ENCODE data around the gene UBASH3A. TPM values are rescaled to one million over a fixed set of nuclear protein-coding genes. Genes with fewer than 3 reads are reported as not detected.

Gene UBASH3A
- total RNA-seq, 1 donor from 2014 or later = 76.0 TPM

DNA sequence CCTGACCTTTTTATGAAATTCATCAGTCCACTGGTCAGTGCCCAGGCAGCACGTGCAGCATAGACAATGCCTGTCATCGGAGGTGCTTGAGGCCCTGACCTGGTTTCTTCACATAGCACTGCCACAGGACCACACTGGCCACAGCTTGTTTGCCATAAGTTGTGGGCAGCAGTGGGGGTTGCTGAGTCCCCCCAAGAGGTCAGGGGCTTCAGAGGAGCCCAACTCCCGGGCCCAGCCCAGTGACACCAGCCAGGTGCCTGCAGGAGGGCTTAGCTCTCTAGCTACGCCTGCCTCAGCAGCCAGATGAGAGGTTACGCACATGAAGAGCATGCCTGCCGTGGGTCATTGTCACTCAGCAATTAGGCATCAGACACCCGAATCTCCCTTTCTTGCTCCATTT is 41.6 kb downstream of the UBASH3A start:
- intact Hi-C loops (cut with micrococcal nuclease) = no loop called here

GRCh38 chr21:42446531-42446930 is 42.8 kb downstream of the UBASH3A start:
- intact Hi-C loops (cut with micrococcal nuclease) = no loop called here

GRCh38 chr21:42447182-42447581 is 43.5 kb downstream of the UBASH3A start:
- intact Hi-C loops (cut with micrococcal nuclease) = no loop called here

- intact Hi-C loops (cut with micrococcal nuclease) = no loop called here
Observed at GRCh38 chr21:42447732-42448131, 44.0 kb downstream of the UBASH3A start.

GRCh38 chr21:42448686-42449085 is 45.0 kb downstream of the UBASH3A start:
- intact Hi-C loops (cut with micrococcal nuclease) = no loop called here

GRCh38 chr21:42451941-42452340 is 48.2 kb downstream of the UBASH3A start:
- intact Hi-C loops (cut with micrococcal nuclease) = loop anchor here (2.0 kb wide), 2 partner anchors 37 to 71 kb away; no protein-coding TSS in a partner anchor

- intact Hi-C loops (cut with micrococcal nuclease) = no loop called here
Observed at GRCh38 chr21:42452401-42453223, 48.9 kb downstream of the UBASH3A start.

GRCh38 chr21:42453224-42453985 is 49.7 kb downstream of the UBASH3A start:
- intact Hi-C loops (cut with micrococcal nuclease) = no loop called here

DNA sequence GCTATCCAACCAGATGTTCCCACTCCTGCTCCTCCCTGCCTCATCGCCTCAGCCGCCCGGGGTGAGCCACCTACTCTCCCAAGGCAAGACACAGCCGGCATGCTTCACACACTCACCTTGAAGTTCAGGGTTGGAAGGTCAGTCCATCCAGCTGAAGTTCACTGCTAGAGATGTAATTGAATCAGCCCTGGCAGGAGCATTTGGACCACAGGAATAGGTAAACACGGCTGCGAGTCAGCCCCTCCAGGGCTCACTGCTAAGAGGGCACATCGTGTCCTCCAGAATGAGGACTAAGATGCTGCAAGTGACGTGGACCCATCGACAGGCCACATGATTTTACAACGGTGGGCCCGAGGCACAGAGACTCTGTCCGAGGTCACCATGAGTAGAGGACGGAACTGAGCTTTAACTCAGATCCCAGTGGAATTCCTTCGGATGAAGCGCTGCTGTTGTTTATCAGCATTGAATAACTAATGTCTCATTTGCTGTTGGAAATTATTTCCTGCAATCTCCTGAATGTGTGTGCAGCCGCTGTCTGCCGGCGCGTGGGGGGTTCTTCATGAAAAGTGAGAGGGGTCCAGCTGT is 50.4 kb downstream of the UBASH3A start:
- intact Hi-C loops (cut with micrococcal nuclease) = no loop called here

GRCh38 chr21:42454786-42455185 is 51.1 kb downstream of the UBASH3A start:
- intact Hi-C loops (cut with micrococcal nuclease) = no loop called here

GRCh38 chr21:42455196-42455595 is 51.5 kb downstream of the UBASH3A start:
- intact Hi-C loops (cut with micrococcal nuclease) = no loop called here

GRCh38 chr21:42455754-42456440 is 52.2 kb downstream of the UBASH3A start:
- intact Hi-C loops (cut with micrococcal nuclease) = no loop called here

- intact Hi-C loops (cut with micrococcal nuclease) = no loop called here
Observed at GRCh38 chr21:42456457-42456856, 52.8 kb downstream of the UBASH3A start.

DNA sequence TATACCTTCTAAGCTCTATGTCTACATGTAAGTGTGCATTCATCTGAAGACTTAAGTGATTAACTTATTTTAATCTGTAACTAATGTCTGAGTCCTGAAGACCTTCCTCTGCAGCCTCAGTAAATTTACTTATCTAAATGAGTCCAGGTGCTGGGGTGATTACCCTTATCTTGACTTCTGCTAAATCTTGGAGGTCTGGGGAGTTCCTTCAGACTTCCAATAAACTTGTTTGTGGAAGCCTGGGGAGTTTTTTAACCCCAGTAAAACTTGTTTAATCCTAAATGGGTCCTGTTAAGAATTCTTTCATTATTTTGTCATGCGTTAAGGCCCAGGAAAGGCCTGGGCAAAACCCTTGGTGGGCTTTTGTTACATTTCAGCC is 55.4 kb downstream of the UBASH3A start:
- intact Hi-C loops (cut with micrococcal nuclease) = no loop called here

DNA sequence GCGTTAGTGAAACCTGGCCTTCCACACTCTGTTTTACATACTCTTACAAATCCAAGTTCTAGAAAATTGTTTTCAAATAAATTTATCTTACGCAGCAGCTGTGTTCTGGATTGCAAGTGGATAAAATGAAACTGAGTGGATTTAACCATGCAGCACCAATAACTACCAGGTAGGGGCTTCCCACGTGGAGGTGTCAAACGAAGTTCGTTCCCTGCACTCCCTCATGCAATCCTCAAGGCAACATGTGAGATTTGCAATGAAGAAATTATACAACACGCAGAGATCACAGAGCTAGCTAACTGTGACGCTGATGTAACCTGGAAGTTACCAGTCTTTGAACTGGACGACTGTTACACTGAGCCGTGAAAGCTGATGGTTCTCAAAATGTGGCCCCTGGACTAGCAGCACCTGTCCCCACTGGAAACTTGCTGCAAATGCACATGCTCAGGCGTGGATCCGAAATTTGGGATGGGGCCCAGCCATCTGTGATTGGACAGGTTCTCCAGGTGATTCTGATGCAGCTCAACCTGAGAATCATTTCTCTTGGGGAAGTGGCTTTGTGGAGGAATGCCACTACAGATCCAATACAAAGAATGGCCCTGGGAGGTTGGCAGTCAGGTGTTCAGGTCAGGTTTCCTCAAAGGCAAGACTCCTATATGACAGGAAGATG is 56.0 kb downstream of the UBASH3A start:
- intact Hi-C loops (cut with micrococcal nuclease) = loop anchor here (5.0 kb wide), 1 partner anchor 68 kb away; no protein-coding TSS in a partner anchor

DNA sequence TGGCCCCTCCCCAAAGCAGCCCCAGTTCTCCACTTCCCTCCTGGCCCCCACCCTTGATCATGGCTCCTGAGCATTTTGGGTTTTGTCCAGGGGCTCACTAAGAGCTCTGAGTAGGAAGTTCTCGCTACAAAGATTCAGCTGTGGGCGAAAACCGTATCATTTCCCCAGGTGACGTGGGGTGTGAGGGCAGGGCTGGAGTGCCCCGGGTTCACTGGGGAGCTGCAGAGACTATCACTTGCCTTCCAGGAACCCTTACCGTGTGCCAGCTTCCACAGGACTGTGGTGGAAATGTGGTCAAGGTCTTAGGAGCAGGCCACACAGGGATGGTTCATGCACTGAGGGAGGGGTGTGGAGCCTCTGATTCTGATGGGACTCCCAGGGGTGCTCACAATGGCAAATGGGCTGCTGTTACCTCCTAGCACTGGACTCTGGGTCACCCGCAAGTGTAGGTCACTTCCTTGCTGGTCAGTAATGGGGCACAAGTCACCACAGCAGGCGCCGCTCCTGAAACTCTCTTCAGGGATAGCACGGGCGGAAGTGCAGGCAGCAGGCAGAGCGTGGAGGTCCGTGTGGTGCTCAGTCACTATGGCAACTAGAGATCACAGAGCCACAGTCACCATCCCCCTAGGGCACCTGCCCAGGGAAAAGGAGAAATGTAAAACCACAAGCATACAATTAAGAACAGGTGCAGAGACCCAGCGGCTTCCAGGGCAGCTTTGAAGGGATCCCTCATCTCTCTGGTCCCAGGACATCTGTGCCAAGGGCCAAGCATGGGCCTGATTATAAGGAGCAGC is 56.9 kb downstream of the UBASH3A start:
- intact Hi-C loops (cut with micrococcal nuclease) = loop anchor here (5.0 kb wide), 1 partner anchor 67 kb away; no protein-coding TSS in a partner anchor

DNA sequence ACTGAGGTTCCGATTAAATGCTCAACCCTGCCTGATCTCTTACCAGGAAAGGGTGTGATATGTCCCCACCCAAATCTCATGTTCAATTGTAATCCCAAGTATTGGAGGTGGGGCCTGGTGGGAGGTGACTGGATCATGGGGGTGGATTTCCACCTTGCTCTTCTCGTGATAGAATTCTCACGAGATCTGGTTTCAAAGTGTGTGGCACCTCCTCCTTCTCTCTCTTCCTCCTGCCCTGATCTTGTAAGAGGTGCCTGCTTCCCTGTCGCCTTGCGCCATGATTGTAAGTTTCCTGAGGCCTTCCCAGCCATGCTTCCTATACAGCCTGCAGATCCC is 57.5 kb downstream of the UBASH3A start:
- intact Hi-C loops (cut with micrococcal nuclease) = loop anchor here (5.0 kb wide), 1 partner anchor 66 kb away; no protein-coding TSS in a partner anchor

DNA sequence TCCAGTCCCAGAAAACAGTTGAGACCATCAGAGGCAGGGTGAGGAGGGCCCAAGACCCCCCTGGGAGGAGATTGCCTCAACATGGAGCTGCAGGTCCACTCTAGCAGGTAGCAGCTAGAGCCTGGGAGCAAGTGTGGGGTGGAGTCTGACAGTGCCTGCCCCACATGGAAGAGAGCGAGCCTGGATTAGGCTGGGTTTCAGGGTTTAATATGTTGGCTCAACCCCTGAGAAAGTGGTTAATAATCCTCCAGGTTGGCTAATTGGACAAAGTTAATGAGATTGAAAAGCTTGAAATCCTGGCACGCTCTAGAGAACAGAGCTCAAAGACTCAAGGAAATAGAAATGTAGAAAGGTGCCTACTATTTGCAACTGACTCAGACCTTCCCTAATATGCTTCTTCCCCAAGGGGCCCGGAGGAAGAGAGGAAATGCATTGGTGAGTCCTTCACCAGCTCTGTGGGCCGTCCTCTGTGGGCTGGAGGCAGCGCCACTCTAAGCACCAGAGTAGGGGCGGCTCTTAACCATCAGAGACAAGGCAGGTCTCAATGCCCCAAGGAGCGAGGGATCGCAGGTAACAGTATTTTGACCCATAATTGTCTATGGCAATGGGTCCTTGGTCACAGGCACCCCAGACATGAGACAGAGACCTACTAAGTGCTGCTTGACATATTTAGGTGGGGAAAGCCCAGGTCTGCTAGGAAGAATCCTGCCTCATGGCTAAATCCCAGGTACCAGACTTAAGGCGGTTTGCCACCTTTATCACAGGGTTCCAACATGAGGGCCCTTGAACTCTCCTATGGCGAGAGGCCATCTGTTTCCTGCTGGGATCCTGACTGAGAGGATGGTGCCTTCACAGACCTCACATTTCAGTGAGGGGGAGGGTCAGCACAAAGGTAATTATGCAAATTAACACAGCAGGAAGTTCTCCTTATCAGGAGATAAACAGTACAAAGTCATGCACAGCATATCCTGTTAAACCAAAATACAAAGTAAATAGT is 58.5 kb downstream of the UBASH3A start:
- intact Hi-C loops (cut with micrococcal nuclease) = loop anchor here (5.0 kb wide), 1 partner anchor 65 kb away; no protein-coding TSS in a partner anchor

All from T-helper 1 cell treated with Interleukin-12 subunit alpha and Interleukin-12 subunit beta and Interleukin-4 antibody, amounts not matched to agents 30 ng/mL and 1 ng/mL, for 36 hours (primary cell).